Posterior vena cava (tissue), 2 donors: ENCODE results near the gene GGPS1. TPM values are rescaled to one million over a fixed set of nuclear protein-coding genes. Genes with fewer than 3 reads are reported as not detected.
"Not testable (repeated sequence)": the region's sequence is repeated elsewhere in the genome, so short reads cannot be mapped to it uniquely, and the experiment has no call there.

Experiments
- DNase-seq: peaks from one replicate; pipeline ENCODE4 v3.0.0-alpha.2; 2020; ENCODE audit warnings: low spot score
- intact Hi-C, 2 donors: fragments of 100-400 bp; cut with DNase I; formaldehyde crosslinking; loops; one replicate each; pipeline versions ENCODE4 v1.14.1 to v1.14.2; 2022 to 2023
- long read RNA-seq, 2 donors: library from polyadenylated mRNA; unstranded; transcript quantifications; one replicate each; pipeline ENCODE4 v2.0.0, GENCODE V29; 2020 to 2021
- total RNA-seq, 2 donors: library from RNA; stranded (reverse); fragmentation: NEBNext Ultra II Directional; extraction: Animal tissue kit (Norgen Biotek cat#: 25700); gene quantifications; one replicate each; pipeline ENCODE4 v1.2.1, GENCODE V29; 2021
- donor health status: DM: yes; HTN: yes; CAD: no.
- donor health status: DM: yes; HTN: yes; CAD: no.

GGPS1 gene
- total RNA-seq = 10 to 100 TPM; 30.8 to 36.9 TPM
- long read RNA-seq, donor 1, transcript GGPS1-201 (4 exons, 2,895 nt) = major isoform, 11 of 11 reads
- long read RNA-seq, donor 1, partial matches to known transcripts = 0 of 11 reads
- long read RNA-seq, donor 1, other reads (novel, unspliced or antisense) = 0 of 11 reads
- long read RNA-seq, donor 2, transcript GGPS1-203 (3 exons, 1,407 nt) = minor isoform, 12 of 81 reads
- long read RNA-seq, donor 2, transcript GGPS1-201 (4 exons, 2,895 nt) = major isoform, 67 of 81 reads
- long read RNA-seq, donor 2, partial matches to known transcripts = 0 of 81 reads
- long read RNA-seq, donor 2, other reads (novel, unspliced or antisense) = 2 of 81 reads

DNA sequence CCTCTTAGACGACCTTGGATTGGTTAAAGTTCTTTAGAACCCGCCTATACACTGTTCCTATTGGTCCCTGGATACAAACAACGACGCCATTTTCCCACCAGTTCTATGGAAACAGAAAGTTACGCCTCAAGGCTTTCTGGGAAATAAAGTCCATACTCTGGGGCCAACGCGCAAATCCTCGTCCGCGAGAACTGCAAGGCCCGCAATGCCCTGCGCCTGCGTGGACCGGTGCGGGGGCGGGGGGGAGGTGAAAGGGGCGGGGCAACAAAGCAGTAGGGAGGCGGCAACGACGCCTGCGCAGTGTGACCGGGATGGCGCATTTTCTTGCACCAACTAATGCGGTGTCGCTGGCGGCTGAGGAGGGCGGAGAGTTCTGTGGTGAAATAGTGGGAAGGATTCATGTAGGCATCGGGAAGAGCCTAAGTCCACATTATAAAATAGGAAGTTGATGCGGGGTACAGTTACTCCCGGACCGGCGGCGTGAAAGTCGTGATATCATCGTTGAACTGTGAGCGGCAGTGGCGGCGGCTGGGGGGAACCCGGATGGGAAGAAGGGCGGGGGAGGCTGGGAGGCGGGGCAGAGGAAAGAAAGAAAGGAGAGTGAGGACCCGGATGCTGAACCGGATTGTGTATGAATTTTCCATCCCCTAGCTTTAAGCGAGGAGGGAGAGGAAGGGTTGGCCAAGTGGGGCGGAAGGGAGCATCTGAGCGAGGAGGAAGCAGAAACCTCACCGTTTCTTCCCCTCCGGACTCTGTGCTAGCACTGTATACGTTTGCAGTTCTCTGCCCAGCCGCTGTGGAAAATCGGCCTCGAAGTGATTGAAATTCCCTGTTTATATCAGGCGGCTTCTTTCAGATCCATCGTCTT lies at the start of gene GGPS1:
Gene GGPS1, plus strand, starts transcription at position 300 of the 868 bp plus-strand sequence. CDS start 6,695 bp downstream, outside the sequence.
- peak; percentile 99 for DNase-seq
- intact Hi-C loops = loop anchor here in 1 of 2 donors (10.0 kb wide), 1 partner anchor 54 kb away; no protein-coding TSS in a partner anchor

GRCh38 chr1:235278915-235279292 lies 49.5 kb upstream of the GGPS1 start:
- intact Hi-C loops = loop anchor here in 1 of 2 donors (10.0 kb wide), 1 partner anchor 46 kb away; the partner anchor contains the start of genes ARID4B and GGPS1

GRCh38 chr1:235279694-235280093 lies 48.7 kb upstream of the GGPS1 start:
- no peak for DNase-seq
- intact Hi-C loops = loop anchor here in 1 of 2 donors (10.0 kb wide), 1 partner anchor 45 kb away; the partner anchor contains the start of genes ARID4B and GGPS1

More at GRCh38 chr1:235278915-235279292, 49.5 kb upstream of the GGPS1 start:
- no peak for DNase-seq

DNA sequence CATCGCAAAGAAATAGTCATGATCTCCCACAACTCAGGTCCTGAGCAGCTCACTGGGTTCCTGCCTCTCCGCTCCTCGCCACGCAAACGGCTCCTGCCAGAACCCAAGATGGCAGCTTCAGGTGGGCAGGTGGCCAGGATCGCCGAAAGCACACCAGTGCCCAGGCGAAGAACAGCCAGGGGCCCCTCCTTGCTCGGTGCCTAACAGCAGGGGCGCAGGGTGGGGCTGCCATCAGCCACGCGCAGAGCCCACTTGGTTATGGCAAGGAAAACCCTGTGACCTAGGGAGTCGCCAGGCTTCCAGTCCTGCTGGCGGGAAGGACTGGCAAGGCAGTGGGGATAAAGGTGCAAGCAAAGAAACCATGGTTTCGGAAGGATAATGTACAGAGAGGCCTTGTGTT lies 47.9 kb upstream of the GGPS1 start:
- DNase-seq = no peak
- intact Hi-C loops = no loop called here

GRCh38 chr1:235283636-235284035 lies 44.7 kb upstream of the GGPS1 start:
- DNase-seq, intact Hi-C loops: not testable (repeated sequence)

DNA sequence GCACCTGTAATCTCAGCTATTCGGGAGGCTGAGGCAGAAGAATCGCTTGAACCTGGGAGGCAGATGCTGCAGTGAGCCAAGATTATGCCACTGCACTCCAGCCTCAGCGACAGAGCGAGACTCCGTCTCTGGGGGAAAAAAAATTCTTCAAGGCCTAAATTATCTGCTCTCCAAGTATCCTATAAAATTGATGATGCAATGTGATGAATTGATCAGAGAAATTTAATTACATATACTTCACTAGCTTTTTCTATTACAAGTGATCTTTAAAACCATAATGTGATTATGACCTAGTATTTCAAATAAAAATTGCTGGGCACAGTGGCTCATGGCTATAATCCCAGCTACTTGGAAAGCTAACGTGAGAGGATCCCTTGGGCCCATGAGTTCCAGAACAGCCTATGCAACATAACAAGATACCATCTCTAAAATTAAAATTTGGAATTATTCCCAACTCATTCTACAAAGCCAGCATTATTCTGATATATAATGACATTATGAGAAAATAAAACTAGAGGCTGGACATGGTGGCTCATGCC lies 44.1 kb upstream of the GGPS1 start:
- no peak for DNase-seq
- intact Hi-C loops = no loop called here

- intact Hi-C loops = no loop called here
- no peak for DNase-seq
Measured at GRCh38 chr1:235286667-235287066, 41.7 kb upstream of the GGPS1 start.

GRCh38 chr1:235287208-235287882 lies 41.0 kb upstream of the GGPS1 start:
- DNase-seq = no peak
- intact Hi-C loops = no loop called here

- DNase-seq = no peak
- intact Hi-C loops = no loop called here
Measured at GRCh38 chr1:235289859-235290739, 38.3 kb upstream of the GGPS1 start.

DNA sequence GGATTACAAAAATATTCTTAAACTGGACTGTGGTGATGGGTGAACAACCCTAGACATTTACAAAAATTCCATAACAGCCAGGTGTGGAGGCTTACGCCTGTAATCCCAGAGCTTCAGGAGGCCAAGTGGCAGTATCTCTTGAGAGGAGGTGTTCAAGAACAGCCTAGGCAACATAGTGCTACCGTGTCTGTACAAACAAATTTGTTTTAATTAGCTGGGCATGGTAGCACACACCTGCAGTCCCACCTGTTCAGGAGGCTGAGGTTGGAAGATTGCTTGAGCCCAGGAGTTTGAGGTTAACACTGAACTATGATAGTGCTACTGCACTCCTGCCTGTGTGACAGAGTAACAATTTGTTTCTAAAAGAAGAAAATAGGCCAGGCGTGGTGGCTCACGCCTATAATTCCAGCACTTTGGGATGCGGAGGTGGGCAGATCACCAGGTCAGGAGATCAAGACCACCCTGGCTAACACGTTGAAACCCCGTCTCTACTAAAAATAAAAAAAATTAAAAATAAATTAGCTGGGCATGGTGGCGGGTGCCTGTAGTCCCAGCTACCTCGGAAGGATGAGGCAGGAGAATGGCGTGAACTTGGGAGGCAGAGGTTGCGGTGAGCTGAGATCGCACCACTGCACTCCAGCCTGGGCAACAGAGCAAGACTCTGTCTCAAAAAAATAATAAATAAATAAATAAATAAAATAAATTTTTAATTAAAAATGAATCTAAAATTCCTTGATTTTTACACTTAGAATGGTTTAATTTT lies 37.4 kb upstream of the GGPS1 start:
- no peak for DNase-seq
- intact Hi-C loops = no loop called here

GRCh38 chr1:235291599-235292091 lies 36.7 kb upstream of the GGPS1 start:
- intact Hi-C loops = no loop called here
- DNase-seq = no peak

DNA sequence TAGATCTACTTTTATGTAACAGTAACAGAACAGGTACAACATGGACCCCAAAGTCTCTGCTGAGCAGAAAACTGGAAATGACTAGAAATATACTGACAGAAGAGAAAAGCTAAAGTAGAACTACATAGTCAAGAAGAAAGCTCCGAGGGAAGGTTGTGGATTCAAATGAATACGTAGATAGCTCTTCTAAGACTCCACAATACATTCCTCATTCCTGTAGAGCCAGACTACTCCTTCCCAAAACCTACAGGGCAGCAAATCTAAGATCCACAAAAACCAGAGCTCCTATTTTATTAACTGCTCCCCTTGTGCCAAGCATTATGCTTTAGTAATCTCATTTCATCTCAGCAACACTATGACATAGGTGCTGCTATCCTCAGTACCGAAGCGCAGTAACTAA lies 35.6 kb upstream of the GGPS1 start:
- intact Hi-C loops = no loop called here
- no peak for DNase-seq

- intact Hi-C loops = no loop called here
- DNase-seq = no peak
Measured at GRCh38 chr1:235293322-235293942, 34.9 kb upstream of the GGPS1 start.

GRCh38 chr1:235295902-235296350 lies 32.4 kb upstream of the GGPS1 start:
- intact Hi-C loops = no loop called here
- no peak for DNase-seq

DNA sequence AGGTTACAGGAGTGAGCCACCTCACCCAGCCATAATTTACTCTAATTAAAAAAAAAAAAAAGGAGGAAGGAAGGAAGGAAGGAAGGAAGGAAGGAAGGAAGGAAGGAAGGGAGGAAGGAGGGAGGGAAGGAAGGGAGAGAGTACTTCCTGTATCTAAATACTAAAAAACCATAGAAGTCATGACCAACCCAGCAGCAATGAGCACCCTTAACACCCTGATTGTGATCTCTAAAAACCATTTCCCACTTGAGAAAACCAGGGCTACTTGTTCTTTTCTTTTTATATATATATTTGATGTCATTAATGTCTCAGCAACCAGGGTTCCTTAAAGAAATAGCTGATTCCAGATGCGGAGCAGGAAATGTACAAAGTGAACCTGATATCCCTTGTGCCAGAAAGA lies 31.6 kb upstream of the GGPS1 start:
- intact Hi-C loops = no loop called here
- DNase-seq = no peak

- DNase-seq = no peak
- intact Hi-C loops = no loop called here
Measured at GRCh38 chr1:235297579-235297978, 30.8 kb upstream of the GGPS1 start.

DNA sequence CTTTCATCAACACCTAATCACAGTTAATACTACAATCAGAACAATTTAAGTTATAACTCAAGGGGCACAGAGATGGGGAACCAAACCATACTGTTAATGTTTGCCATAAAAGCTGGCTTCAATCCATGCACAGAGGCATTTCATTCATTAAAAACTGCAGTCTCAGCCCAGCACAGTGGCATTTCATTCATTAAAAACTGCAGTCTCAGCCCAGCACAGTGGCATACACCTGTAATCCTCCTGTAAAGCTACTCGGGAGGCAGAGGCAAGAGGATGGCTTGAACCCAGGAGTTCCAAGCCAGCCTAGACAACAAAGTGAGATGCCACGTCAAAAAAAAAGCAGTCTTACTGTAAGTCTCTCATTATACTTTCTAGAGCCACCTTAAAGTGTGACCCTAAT lies 29.6 kb upstream of the GGPS1 start:
- intact Hi-C loops = no loop called here
- no peak for DNase-seq
